ENCODE measurements around the gene GSN. TPM values are rescaled to one million over a fixed set of nuclear protein-coding genes. Genes with fewer than 3 reads are reported as not detected.
A peak's percentile ranks its signal among the peaks of the same experiment; 100 is the strongest.

Gene GSN
- total and polyA plus RNA-seq, 9 donors: 269 to 422 (median 313) TPM

DNA sequence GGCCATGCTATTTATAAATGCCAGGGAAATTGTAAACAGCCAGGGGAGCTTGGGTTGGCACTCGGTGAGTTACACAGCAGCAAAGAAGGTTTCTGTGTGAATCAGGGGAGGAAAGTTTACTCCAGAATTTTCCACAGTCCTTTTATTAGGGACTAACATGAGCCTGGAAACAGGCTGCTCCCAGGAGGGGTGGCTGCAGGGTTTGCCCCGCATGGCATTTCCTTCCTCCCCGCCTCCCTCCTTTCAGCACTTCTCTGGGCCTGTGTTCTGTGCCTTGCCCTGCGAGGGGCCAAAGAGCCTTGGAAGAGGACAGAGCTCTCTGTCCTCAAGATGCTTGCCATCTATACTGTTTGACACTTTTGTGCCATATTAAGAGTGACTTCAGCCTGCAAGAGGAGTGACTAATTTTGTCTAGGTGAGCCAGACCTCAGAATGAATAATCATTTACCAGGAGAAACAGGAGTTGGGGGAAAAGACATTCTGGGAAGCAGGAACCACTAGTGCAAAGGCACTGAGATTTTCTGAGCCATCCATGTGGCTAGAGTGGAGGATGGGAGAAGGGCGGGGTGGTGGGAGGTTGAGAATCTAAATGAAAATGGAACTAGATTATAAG is 1.8 kb downstream of the GSN start:
- peaks cover 63% of the 10 kb centered on the region for H3K4me1 ChIP-seq (ENCODE audit: control insufficient read depth, insufficient read depth, low read length)
- H3K27ac ChIP-seq (ENCODE audit: low read length): peak overlapping the region; percentile 80
- DNase-seq: no peak
- H3K4me3 ChIP-seq (ENCODE audit: low read length): peak overlapping the region; percentile 89
- WGBS (ENCODE audit: insufficient coverage): 49% methylated on average over 4 of the region's 5 CpGs
- H3K9me3 ChIP-seq (replicated peaks; ENCODE audit: control insufficient read depth, low read depth, low read length): no peaks in the 10 kb centered on the region
- H3K36me3 ChIP-seq (ENCODE audit: control insufficient read depth, insufficient read depth, low read length): no peaks in the 10 kb centered on the region
- no peaks in the 10 kb centered on the region for H3K27me3 ChIP-seq (ENCODE audit: control insufficient read depth, insufficient read depth, low read length)

DNA sequence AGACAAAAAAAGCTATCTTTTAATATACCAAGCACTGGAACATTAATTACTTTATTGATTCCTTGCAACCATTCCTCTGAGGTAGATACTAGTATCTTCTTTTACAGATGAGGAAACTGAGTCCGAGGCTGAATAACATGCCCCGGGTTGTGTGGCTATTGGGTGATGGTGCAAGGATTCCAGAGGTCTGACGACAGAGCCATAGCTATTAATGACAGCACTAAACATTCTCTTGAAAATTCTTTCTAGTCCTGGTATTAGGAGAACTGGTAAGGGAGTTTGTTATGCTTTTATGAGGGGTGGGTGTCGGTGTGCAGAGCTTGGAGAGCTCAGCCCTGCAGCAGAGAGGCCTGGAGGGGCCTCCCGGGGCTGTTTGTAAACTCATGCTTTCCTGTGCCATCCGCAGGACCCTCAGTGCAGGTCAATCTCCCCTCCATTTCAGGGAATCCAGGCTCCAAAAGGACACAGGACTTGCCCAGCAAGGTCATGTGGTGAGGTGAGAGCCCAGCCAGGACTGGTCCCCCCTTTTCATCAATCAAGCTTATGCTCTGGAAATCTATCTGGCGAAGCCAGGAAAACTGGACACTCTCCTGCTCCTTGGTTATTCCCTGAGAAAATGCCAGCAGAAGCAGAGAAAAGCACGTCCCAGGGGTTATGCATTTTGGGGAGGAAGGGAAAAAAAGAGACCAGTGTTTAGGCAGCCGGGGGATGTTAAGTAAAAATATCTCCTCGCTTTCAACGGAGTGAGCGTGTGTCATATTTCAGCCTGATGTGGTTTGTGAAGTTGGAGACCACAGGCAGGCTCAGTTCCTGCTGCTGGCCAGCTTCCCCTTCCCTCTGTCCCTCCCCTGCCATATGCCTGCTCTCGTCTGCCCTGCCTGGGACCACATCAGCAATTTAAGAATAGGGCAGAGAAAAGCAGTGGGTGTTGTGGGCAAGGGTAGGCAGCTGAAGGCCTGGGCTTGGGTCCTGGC is 3.7 kb downstream of the GSN start:
- DNase-seq: peak; percentile 90
- Histone ChIP-seq H3K27ac (ENCODE audit: low read length) (peak overlapping the region; percentile 67), H3K36me3 (ENCODE audit: control insufficient read depth, insufficient read depth, low read length) (no peaks in the 10 kb centered on the region), H3K4me3 (ENCODE audit: low read length) (no peak overlapping the region), H3K4me1 (ENCODE audit: control insufficient read depth, insufficient read depth, low read length) (peaks cover 63% of the 10 kb centered on the region), H3K9me3 (replicated peaks; ENCODE audit: control insufficient read depth, low read depth, low read length) (no peaks in the 10 kb centered on the region), H3K27me3 (ENCODE audit: control insufficient read depth, insufficient read depth, low read length) (no peaks in the 10 kb centered on the region)
- 17% methylated on average over 1 of the region's 13 CpGs for WGBS (ENCODE audit: insufficient coverage)

DNA sequence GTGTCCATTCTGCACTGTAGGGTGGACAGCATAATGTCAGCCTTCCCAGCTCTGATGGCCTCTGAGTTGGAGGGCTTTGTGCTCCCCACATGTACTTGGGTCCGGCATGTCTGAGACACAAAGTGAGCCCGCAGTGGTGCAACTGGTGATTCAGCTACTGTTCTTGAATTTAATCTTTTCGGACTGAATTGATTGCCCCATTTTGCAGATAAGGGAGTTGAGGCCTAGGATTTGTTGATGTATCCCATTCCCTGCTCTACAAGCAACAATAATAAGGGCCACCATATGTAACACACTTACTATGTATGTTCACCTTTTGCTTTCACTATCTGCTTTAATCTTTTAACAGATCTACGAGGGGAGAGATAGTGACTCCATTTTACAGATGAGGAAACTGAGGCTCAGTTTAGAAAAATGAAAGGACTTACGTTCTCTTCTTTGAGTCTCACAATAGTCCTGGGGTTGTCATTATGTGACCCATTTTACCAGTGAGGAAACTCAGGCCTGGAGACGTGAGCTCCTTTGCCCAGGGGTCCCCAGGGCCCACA is 4.5 kb downstream of the GSN start:
- 78% methylated on average over 5 of the region's 6 CpGs for WGBS (ENCODE audit: insufficient coverage)
- H3K4me1 ChIP-seq (ENCODE audit: control insufficient read depth, insufficient read depth, low read length): peaks cover 54% of the 10 kb centered on the region
- DNase-seq: no peak
- no peaks in the 10 kb centered on the region for H3K9me3 ChIP-seq (replicated peaks; ENCODE audit: control insufficient read depth, low read depth, low read length)
- H3K4me3 ChIP-seq (ENCODE audit: low read length): no peak overlapping the region
- H3K36me3 ChIP-seq (ENCODE audit: control insufficient read depth, insufficient read depth, low read length): no peaks in the 10 kb centered on the region
- peak overlapping the region; percentile 67 for H3K27ac ChIP-seq (ENCODE audit: low read length)
- H3K27me3 ChIP-seq (ENCODE audit: control insufficient read depth, insufficient read depth, low read length): no peaks in the 10 kb centered on the region

DNA sequence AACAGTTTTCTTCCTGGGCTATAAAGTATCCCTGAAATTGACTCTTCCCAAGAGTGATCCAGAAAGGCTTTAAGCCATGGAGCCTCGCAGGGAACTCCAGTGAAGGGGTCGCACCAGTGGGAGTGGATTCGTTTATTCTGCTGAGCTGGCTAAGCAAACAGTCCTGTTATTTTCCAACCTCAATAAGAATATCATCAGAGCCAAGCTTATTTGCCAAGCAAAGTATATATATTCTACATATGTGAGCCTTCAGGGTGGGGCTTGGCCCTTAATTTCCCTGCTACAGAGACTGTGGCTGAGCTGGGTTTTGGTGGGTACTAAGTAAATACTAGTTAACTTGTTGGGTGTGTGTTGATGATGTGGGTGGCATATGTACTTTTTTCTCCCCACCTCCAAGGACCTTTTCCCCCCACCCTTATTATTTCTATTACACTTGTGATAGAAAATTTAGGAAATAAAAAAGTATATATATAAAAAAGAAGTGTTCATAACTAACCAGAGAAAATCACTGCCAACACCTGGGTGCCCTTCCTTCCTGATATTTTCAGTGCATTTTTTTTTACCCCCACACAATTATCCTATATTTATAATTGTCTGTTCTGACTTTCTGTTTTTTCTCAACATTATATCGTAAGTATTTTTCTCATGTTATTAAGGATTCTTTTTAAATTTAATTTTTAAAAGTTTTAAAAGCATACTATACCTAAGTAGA is 5.3 kb downstream of the GSN start:
- H3K36me3 ChIP-seq (ENCODE audit: control insufficient read depth, insufficient read depth, low read length): no peaks in the 10 kb centered on the region
- no peaks in the 10 kb centered on the region for H3K9me3 ChIP-seq (replicated peaks; ENCODE audit: control insufficient read depth, low read depth, low read length)
- H3K4me1 ChIP-seq (ENCODE audit: control insufficient read depth, insufficient read depth, low read length): peaks cover 58% of the 10 kb centered on the region
- H3K4me3 ChIP-seq (ENCODE audit: low read length): no peak overlapping the region
- peak overlapping the region; percentile 60 for H3K27ac ChIP-seq (ENCODE audit: low read length)
- WGBS (ENCODE audit: insufficient coverage): no CpG with 5 or more reads among the region's 4 CpGs
- H3K27me3 ChIP-seq (ENCODE audit: control insufficient read depth, insufficient read depth, low read length): no peaks in the 10 kb centered on the region
- DNase-seq: peak; percentile 68

DNA sequence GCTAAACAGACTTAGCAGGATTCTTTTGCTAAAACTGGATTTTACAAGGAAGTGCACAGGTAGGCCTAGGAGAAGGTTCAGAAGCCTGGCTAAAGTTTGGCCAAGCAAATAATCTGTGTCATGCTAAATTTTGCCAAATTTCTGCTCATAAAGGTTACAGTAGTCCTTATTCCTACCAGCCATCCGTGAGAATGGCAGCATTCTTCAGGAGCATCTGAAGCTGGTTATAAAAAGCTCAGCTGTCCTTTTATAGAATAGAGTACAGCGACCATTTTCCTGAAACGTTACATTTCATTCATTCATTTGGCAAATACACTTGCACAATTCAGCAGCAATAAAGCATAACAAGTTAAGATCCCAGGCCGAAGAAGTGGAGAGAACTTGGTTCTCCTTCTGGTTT is 6.9 kb downstream of the GSN start:
- no peak for DNase-seq
- Histone ChIP-seq H3K4me1 (ENCODE audit: control insufficient read depth, insufficient read depth, low read length) (peaks cover 58% of the 10 kb centered on the region), H3K27ac (ENCODE audit: low read length) (no peak overlapping the region), H3K36me3 (ENCODE audit: control insufficient read depth, insufficient read depth, low read length) (no peaks in the 10 kb centered on the region), H3K9me3 (replicated peaks; ENCODE audit: control insufficient read depth, low read depth, low read length) (no peaks in the 10 kb centered on the region), H3K4me3 (ENCODE audit: low read length) (no peak overlapping the region), H3K27me3 (ENCODE audit: control insufficient read depth, insufficient read depth, low read length) (no peaks in the 10 kb centered on the region)
- WGBS (ENCODE audit: insufficient coverage): 78% methylated on average over 1 of the region's 4 CpGs

DNA sequence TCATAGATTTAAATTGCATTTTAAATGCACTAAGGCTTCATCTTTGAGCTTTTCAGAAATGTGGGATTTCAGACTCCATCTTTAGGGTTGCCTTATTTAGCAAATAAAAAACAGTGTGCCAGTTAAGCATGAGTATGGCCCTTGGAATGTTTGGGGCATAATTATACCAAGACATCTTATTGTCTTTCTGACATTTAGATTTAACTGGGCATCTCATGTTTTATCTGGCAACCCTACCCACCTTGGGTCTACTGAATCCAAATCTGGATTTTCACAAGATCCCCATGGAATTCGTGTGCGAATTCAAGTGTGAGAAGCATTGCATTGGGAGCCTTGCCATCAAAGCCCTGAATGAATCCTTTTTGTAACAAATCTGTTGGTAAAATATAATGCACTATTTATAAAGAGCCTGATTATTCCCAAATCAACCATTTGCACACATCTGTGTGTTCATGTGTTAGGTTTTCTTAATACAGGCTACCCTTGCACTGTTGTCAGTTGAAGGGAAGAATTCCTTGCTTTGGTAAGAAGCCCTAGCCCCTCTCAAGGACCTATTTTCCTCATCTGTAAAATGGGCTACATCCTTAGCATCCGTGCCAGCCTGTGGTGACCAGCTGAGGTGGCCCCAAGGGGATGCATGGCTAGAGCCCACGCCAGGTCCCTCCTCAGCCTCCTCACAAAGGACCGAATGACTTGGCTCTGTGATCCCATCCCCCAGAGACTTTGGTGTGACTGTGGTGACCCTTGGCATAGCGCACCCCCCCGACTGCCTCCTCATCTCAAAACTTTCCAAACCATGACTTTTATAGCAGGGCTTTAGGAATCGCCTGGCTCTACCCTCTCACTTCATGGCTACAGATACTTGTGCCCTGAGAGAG is 8.1 kb downstream of the GSN start:
- Histone ChIP-seq H3K27ac (ENCODE audit: low read length) (no peak overlapping the region), H3K27me3 (ENCODE audit: control insufficient read depth, insufficient read depth, low read length) (no peaks in the 10 kb centered on the region), H3K4me1 (ENCODE audit: control insufficient read depth, insufficient read depth, low read length) (peaks cover 57% of the 10 kb centered on the region), H3K36me3 (ENCODE audit: control insufficient read depth, insufficient read depth, low read length) (no peaks in the 10 kb centered on the region), H3K9me3 (replicated peaks; ENCODE audit: control insufficient read depth, low read depth, low read length) (no peaks in the 10 kb centered on the region), H3K4me3 (ENCODE audit: low read length) (no peak overlapping the region)
- 75% methylated on average over 6 of the region's 8 CpGs for WGBS (ENCODE audit: insufficient coverage)
- DNase-seq: no peak

DNA sequence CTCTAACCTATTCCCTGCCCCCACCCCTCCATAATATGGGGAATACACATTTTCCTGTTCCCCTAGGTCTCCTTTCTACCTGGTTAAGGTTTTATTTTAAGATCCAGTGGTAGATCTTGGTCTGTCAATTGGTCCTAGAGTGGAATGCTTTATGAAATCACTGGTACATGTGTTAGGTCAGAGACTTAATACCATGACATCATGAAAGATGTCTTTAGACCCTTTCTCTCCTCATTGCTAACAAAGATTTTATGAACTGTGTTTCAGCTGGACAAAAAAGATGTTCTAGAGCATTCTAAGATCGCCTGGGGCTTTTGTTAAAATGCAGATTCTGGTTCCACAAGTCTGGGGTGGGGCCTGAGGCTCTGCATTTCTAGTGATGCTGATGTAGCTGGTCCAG is 9.1 kb downstream of the GSN start:
- Histone ChIP-seq H3K9me3 (replicated peaks; ENCODE audit: control insufficient read depth, low read depth, low read length) (no peaks in the 10 kb centered on the region), H3K36me3 (ENCODE audit: control insufficient read depth, insufficient read depth, low read length) (peaks cover 8% of the 10 kb centered on the region), H3K27me3 (ENCODE audit: control insufficient read depth, insufficient read depth, low read length) (no peaks in the 10 kb centered on the region), H3K27ac (ENCODE audit: low read length) (no peak overlapping the region), H3K4me3 (ENCODE audit: low read length) (no peak overlapping the region), H3K4me1 (ENCODE audit: control insufficient read depth, insufficient read depth, low read length) (peaks cover 57% of the 10 kb centered on the region)
- DNase-seq: no peak
- no CpG with 5 or more reads among the region's 1 CpG for WGBS (ENCODE audit: insufficient coverage)

DNA sequence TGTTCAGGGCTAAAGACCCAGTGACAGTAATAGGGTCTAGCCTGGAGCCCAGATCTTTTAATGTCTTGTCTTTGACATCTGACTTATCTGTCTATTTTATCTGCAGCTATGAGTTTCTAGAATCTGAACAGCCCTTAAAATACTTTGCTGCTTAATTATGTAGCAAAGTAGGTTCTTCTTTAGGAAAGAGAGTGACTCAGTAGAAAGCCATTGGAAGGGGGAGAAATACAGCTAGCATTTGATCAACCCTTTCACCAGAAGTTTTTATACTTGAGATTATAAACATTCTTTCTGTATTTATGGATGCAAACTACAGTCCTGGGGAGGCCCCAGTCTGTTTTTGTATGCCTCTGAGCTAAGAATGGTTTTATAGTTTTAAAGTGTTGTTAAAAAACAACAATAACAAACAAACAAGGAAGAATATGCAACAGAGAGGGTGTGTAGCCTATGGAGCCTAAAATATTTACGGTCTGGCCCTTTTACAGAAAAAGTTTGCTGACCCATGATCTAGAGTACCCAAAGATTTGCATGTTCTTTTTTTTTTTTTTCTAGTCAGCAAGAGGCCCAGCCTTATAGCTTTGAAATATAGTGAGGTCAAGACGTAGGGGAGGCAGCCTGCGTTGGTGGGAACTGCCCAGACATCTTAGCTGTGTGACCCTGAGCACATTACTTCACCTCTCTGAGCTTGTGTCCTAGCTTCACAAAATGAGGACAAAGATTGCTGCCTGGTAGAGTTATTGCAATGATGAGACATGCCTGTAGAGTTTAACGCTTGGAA is 9.7 kb downstream of the GSN start:
- Histone ChIP-seq H3K9me3 (replicated peaks; ENCODE audit: control insufficient read depth, low read depth, low read length) (no peaks in the 10 kb centered on the region), H3K27ac (ENCODE audit: low read length) (peak overlapping the region; percentile 92), H3K36me3 (ENCODE audit: control insufficient read depth, insufficient read depth, low read length) (peaks cover 14% of the 10 kb centered on the region), H3K4me1 (ENCODE audit: control insufficient read depth, insufficient read depth, low read length) (peaks cover 58% of the 10 kb centered on the region), H3K27me3 (ENCODE audit: control insufficient read depth, insufficient read depth, low read length) (no peaks in the 10 kb centered on the region), H3K4me3 (ENCODE audit: low read length) (no peak overlapping the region)
- 20% methylated on average over 1 of the region's 4 CpGs for WGBS (ENCODE audit: insufficient coverage)
- DNase-seq: no peak
